BJ (cell line): ENCODE results near the gene ZSWIM4. TPM values are rescaled to one million over a fixed set of nuclear protein-coding genes. Genes with fewer than 3 reads are reported as not detected.
"Not testable (repeated sequence)": the region's sequence is repeated elsewhere in the genome, so short reads cannot be mapped to it uniquely, and the experiment has no call there.

Experiments used
- CTCF ChIA-PET: fragments of 350-600 bp; formaldehyde crosslinking; extraction: SDS; loops from one replicate; lab custom pipeline; 2021; ENCODE audit warnings: antibody characterized with exemption, inconsistent platforms; lab: Yijun Ruan, JAX
- POLR2A ChIA-PET: fragments of 300-600 bp; sonication (Branson Sonifier 250); formaldehyde crosslinking; extraction: SDS; loops from one replicate; lab custom pipeline; 2021; ENCODE audit warnings: antibody characterized with exemption; lab: Charles Lee
- DNase-seq: peaks from one replicate; pipeline ENCODE4 v3.0.0-alpha.2; 2011; ENCODE audit warnings: low read depth
- H3K27me3 ChIP-seq: 2 replicates; pipeline ENCODE4 v1.6.0; 2011; ENCODE audit warnings: low read length; ENCODE audit not compliant: control insufficient read depth, insufficient read depth
- H3K36me3 ChIP-seq: 2 replicates; pipeline ENCODE4 v1.5.1; 2011; ENCODE audit warnings: low read length; ENCODE audit not compliant: control insufficient read depth, insufficient read depth
- H3K4me3 ChIP-seq: 2 replicates; pipeline ENCODE4 v1.5.1; 2011; ENCODE audit warnings: low read depth, mild to moderate bottlenecking, control low read depth, low read length
- polyA plus RNA-seq: library from polyadenylated mRNA; depleted of rRNA; stranded (reverse); fragments of >200 nt; gene quantifications from 2 replicates; pipeline ENCODE4 v1.2.3, GENCODE V29; 2011
- TF ChIP-seq, protein P1 (sequence below): IDR thresholded peaks from 2 replicates; pipeline ENCODE4 v1.5.1; 2011; ENCODE audit warnings: low read depth, mild to moderate bottlenecking, control low read depth, inconsistent platforms, low read length, moderate library complexity; ENCODE audit not compliant: insufficient read depth

The ZSWIM4 gene
- polyA plus RNA-seq, 1 experiment, result 5.7 TPM

DNA sequence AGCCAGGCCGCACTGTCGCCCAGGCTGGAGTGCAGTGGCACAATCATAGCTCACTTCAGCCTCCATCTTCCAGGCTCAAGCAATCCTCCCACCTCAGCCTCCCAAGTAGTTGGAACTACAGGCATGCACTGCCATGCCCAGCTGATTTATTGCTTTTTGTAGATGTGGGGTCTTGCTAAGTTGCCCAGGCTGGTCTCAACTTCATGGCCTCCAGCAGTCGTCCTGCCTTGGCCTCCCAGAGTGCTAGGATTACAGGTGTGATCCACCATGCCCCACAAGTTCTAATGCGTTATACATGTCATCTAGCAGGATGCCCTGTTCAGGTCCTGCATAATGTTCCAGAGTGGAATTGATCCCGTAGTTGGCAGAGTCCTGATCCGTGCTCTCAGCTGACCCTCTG lies 16.4 kb upstream of the ZSWIM4 start:
- Histone ChIP-seq H3K4me3 (no peak overlapping the region), H3K36me3 (peaks cover 16% of the 10 kb centered on the region), H3K27me3 (no peaks in the 10 kb centered on the region)
- POLR2A ChIA-PET, result no interaction called here
- no peak for DNase-seq
- CTCF ChIA-PET, result no interaction called here
- TF ChIP-seq, protein P1, sequence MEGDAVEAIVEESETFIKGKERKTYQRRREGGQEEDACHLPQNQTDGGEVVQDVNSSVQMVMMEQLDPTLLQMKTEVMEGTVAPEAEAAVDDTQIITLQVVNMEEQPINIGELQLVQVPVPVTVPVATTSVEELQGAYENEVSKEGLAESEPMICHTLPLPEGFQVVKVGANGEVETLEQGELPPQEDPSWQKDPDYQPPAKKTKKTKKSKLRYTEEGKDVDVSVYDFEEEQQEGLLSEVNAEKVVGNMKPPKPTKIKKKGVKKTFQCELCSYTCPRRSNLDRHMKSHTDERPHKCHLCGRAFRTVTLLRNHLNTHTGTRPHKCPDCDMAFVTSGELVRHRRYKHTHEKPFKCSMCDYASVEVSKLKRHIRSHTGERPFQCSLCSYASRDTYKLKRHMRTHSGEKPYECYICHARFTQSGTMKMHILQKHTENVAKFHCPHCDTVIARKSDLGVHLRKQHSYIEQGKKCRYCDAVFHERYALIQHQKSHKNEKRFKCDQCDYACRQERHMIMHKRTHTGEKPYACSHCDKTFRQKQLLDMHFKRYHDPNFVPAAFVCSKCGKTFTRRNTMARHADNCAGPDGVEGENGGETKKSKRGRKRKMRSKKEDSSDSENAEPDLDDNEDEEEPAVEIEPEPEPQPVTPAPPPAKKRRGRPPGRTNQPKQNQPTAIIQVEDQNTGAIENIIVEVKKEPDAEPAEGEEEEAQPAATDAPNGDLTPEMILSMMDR, result no peak

DNA sequence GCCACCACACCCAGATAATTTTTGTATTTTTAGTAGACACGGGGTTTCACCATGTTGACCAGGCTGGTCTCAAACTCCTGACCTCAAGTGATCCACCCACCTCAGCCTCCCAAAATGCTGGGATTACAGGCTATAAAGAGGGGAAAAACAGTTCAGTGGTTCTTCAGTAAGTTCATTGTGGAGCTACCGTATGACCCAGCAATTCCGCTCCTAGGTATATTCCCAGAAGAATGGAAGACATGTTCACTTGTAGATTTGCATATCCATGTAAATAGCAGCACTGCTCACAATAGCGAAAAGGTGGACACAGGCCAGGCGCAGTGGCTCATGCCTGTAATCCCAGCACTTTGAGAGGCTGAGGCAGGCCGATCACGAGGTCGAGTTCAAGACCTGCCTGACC lies 15.4 kb upstream of the ZSWIM4 start:
- DNase-seq, CTCF ChIA-PET, POLR2A ChIA-PET, H3K27me3 ChIP-seq, H3K4me3 ChIP-seq: not testable (repeated sequence)
- peaks cover 16% of the 10 kb centered on the region for H3K36me3 ChIP-seq

DNA sequence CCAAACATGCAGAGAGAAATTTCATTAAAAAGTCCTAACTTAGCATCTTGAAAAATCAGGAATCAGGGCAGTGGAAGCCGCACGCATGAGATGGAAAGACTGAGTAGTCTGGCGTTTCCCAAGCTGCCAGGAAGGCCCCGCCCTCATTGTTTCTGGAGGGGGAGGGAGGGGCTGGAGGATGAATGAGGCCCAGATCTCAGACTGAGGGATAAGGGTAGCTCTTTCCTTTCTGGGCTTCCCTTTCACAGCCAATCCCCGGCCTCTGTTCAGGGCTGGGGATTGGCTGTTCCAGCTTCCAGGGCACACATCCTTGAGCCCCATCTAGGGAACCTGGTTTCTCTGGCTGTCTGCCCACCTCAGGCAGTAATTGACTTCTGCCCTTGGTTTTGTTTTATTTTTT lies 13.7 kb upstream of the ZSWIM4 start:
- Histone ChIP-seq H3K36me3 (peaks cover 16% of the 10 kb centered on the region), H3K4me3 (no peak overlapping the region), H3K27me3 (no peaks in the 10 kb centered on the region)
- CTCF ChIA-PET, result interaction anchor here (6.0 kb wide), 1 partner anchor 81 kb away, joined by 61 read pairs; no protein-coding TSS in a partner anchor
- POLR2A ChIA-PET, result interaction anchor here (0.6 to 0.8 kb wide), 4 partner anchors 20 to 65 kb away, joined by 3 to 4 read pairs (median 3); a partner anchor contains a TSS
- peak; percentile 77 for DNase-seq
- TF ChIP-seq, protein P1, result no peak

DNA sequence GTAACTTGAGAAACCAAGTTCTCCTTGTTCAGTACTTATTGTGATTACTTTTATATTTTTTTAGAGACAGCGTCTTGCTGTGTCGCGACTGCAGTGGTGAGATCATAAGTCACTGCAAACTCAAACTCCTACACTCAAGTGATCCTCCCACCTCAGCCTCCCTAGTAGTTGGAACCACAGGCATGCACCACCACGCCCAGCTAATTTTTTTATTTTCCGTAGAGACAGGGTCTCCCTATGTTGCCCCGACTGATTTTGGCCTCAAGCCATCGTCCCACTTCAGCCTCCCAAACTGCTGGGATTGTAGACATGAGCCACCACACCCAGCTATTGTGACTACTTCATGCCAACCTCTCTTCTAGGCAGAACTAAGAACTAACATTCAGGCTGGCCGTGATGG lies 12.7 kb upstream of the ZSWIM4 start:
- DNase-seq, result no peak
- ChIA-PET POLR2A (no interaction called here), CTCF (interaction anchor here (1.1 to 6.0 kb wide), 2 partner anchors 53 to 80 kb away, joined by 3 to 61 read pairs; no protein-coding TSS in a partner anchor)
- Histone ChIP-seq H3K36me3 (peaks cover 12% of the 10 kb centered on the region), H3K27me3 (no peaks in the 10 kb centered on the region), H3K4me3 (no peak overlapping the region)
- TF ChIP-seq, protein P1, result no peak

DNA sequence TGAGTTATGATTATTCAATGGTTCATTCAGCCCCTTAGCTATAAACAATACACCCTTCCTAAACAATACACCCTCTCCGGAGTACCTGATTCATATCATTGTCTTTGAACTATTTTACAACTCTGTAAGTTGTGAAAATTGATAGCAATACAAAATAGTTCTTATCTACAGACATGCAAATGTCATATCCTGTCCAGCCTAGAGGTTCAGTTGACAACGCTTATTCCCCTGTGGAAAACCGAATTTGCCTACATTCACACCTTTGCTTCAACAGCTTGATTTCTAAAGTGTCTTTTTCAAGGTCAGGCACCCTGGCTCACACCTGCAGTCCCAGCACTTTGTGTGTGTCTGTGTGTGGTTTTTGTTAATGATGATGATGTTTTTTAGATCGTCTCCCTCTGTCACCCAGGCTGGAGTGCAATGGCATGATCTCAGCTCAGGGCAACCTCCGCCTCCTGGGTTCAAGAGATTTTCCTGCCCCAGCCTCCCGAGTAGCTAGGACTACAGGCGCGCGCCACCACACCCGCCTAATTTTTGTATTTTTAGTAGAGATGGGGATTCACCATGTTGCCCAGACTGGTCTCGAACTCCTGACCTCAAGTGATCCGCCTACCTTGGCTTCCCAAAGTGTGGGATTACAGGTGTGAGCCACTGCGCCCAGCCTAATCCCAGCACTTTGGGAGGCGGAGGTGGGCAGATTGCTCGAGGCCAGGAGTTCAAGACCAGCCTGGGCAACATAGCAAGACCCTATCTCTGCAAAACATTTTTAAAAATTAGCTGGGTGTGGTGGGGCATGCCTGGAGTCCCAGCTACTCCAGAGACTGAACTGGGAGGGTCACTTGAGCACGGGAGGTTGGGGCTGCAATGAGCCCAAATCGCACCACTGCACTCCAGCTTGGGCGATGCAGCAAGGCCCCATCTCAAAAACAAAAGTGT lies 11.4 kb upstream of the ZSWIM4 start:
- CTCF ChIA-PET, result interaction anchor here (1.0 to 6.0 kb wide), 9 partner anchors 12 to 91 kb away, joined by 3 to 61 read pairs (median 4); no protein-coding TSS in a partner anchor
- Histone ChIP-seq H3K27me3 (no peaks in the 10 kb centered on the region), H3K36me3 (peaks cover 3% of the 10 kb centered on the region; the same call in 1 of the 2 replicates), H3K4me3 (no peak overlapping the region)
- POLR2A ChIA-PET, result no interaction called here
- DNase-seq, result no peak
- TF ChIP-seq, protein P1, result no peak
